ENCODE results near the gene IL10.
A peak's percentile ranks its signal among the peaks of the same experiment; 100 is the strongest.
"Not testable (repeated sequence)": the region's sequence is repeated elsewhere in the genome, so short reads cannot be mapped to it uniquely, and the experiment has no call there.

The IL10 gene

GRCh38 chr1:206762741-206763364, 9.4 kb downstream of the IL10 start:
- not testable (repeated sequence) for DNase-seq

GRCh38 chr1:206761159-206761768, 11.0 kb downstream of the IL10 start:
- DNase-seq = no peak

GRCh38 chr1:206760590-206760989, 11.7 kb downstream of the IL10 start:
- no peak for DNase-seq

- no peak for DNase-seq
These were observed 14.6 kb downstream of the IL10 start for GRCh38 chr1:206757524-206758266.

GRCh38 chr1:206754011-206754410, 18.3 kb downstream of the IL10 start:
- no peak for DNase-seq

GRCh38 chr1:206753141-206753540, 19.2 kb downstream of the IL10 start:
- no peak for DNase-seq

GRCh38 chr1:206752481-206752880, 19.8 kb downstream of the IL10 start:
- no peak for DNase-seq

- no peak for DNase-seq
These were observed 20.4 kb downstream of the IL10 start for GRCh38 chr1:206751891-206752290.

GRCh38 chr1:206748348-206749030, 23.8 kb downstream of the IL10 start:
- no peak for DNase-seq

GRCh38 chr1:206745301-206745700, 27.0 kb downstream of the IL10 start:
- DNase-seq = no peak

GRCh38 chr1:206744683-206745082, 27.6 kb downstream of the IL10 start:
- no peak for DNase-seq

GRCh38 chr1:206742719-206743383, 29.4 kb downstream of the IL10 start:
- DNase-seq = no peak

- DNase-seq = no peak
These were observed 31.1 kb downstream of the IL10 start for GRCh38 chr1:206741142-206741701.

- DNase-seq = peak; percentile 13
These were observed 32.8 kb downstream of the IL10 start for GRCh38 chr1:206739411-206740076.

GRCh38 chr1:206738370-206739366, 33.6 kb downstream of the IL10 start:
- peak; percentile 86 for DNase-seq

GRCh38 chr1:206737729-206738201, 34.5 kb downstream of the IL10 start:
- DNase-seq = no peak

- DNase-seq = no peak
These were observed 35.2 kb downstream of the IL10 start for GRCh38 chr1:206736878-206737728.

- no peak for DNase-seq
These were observed 36.7 kb downstream of the IL10 start for GRCh38 chr1:206735553-206736031.

- peak; percentile 15 for DNase-seq
These were observed 37.7 kb downstream of the IL10 start for GRCh38 chr1:206734499-206735142.
